ENCODE results near the gene TXNRD3.

DNA sequence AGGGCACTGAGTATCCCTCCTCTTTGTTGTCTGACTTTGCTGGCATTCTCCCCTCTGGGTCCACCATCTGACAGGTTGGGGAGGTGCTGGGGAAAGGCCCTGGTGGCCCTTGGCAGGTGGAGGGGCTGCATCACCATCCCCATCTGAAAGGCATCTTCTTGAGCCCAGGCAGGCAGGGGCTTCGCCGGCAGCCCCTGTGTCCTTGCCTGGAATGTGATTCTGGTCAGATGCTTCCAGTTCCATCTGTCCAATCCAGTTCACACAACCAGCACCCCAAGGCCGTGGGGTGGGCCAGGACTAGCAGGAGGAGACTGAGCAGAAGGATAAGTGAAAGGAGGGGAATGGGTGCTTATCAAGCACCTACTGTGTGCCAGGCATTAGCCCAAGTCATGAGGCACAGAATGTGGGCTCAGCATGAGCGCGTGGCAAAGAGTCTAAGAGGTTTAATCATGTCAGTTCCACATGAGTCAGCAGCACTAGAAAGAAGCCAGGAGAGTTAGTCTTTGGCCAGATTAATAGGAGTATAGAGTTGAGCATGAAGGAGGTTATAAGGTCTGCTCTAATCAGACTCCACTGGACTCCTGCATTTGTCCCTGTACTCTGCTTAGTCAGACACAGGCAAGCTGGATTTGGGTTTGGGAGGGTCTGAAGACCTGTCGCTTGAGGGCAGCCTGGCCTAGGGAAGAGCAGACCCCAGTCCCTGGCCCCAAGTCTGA lies 10.5 kb upstream of the TXNRD3 start:
- TF ChIP-seq, protein P1, sequence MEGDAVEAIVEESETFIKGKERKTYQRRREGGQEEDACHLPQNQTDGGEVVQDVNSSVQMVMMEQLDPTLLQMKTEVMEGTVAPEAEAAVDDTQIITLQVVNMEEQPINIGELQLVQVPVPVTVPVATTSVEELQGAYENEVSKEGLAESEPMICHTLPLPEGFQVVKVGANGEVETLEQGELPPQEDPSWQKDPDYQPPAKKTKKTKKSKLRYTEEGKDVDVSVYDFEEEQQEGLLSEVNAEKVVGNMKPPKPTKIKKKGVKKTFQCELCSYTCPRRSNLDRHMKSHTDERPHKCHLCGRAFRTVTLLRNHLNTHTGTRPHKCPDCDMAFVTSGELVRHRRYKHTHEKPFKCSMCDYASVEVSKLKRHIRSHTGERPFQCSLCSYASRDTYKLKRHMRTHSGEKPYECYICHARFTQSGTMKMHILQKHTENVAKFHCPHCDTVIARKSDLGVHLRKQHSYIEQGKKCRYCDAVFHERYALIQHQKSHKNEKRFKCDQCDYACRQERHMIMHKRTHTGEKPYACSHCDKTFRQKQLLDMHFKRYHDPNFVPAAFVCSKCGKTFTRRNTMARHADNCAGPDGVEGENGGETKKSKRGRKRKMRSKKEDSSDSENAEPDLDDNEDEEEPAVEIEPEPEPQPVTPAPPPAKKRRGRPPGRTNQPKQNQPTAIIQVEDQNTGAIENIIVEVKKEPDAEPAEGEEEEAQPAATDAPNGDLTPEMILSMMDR (conservative IDR thresholded peaks at IDR 0.05; ENCODE audit: low read length) = no peak
- no peak for TF ChIP-seq EZH2phosphoT487 (IDR thresholded peaks at IDR 0.05; ENCODE audit: borderline replicate concordance)
